HepG2 (cell line): ENCODE results near the gene RARA. TPM values are rescaled to one million over a fixed set of nuclear protein-coding genes. Genes with fewer than 3 reads are reported as not detected.

Experiments used
- ISX ChIP-seq: sonication (generic); formaldehyde crosslinking; conservative IDR thresholded peaks from 2 replicates; pipeline ENCODE4 v1.5.0; 2020; ENCODE audit warnings: missing genetic modification reagents
- MED1 ChIP-seq: sonication (generic); formaldehyde crosslinking; IDR thresholded peaks from 2 replicates; pipeline ENCODE4 v1.4.0; 2020; ENCODE audit warnings: missing genetic modification reagents
- MYNN ChIP-seq: sonication (generic); formaldehyde crosslinking; IDR thresholded peaks from 2 replicates; pipeline ENCODE4 v1.4.0; 2020; ENCODE audit warnings: mild to moderate bottlenecking, low read depth, missing genetic modification reagents
- REST ChIP-seq, 2 experiments: IDR thresholded peaks; 2 replicates each; pipeline ENCODE4 v1.6.1; 2011 to 2012; ENCODE audit warnings: low read length in 2 of 2, borderline replicate concordance in 1 of 2, low read depth in 1 of 2, mild to moderate bottlenecking in 1 of 2, moderate library complexity in 1 of 2
- REXO4 ChIP-seq: sonication (generic); formaldehyde crosslinking; IDR thresholded peaks from 2 replicates; pipeline ENCODE4 v1.8.0; 2022; ENCODE audit warnings: missing genetic modification reagents, mild to moderate bottlenecking, borderline replicate concordance
- RFXAP ChIP-seq: sonication (generic); formaldehyde crosslinking; IDR thresholded peaks from 2 replicates; pipeline ENCODE4 v1.4.0; 2020; ENCODE audit warnings: missing genetic modification reagents, borderline replicate concordance
- SMARCE1 ChIP-seq: fragments of 450-650 bp; IDR thresholded peaks from 2 replicates; pipeline ENCODE4 v1.6.1; 2017; ENCODE audit warnings: borderline replicate concordance
- SNAPC2 ChIP-seq: sonication (generic); formaldehyde crosslinking; IDR thresholded peaks from 2 replicates; pipeline ENCODE4 v1.8.1; 2022; ENCODE audit warnings: mild to moderate bottlenecking, missing genetic modification reagents
- ZNF407 ChIP-seq: sonication (generic); formaldehyde crosslinking; IDR thresholded peaks from one replicate; pipeline ENCODE4 v1.5.1; 2020; ENCODE audit warnings: mild to moderate bottlenecking, missing genetic modification reagents; ENCODE audit errors: not compliant biosample characterization
- ZNF558 ChIP-seq: sonication (generic); formaldehyde crosslinking; IDR thresholded peaks from 2 replicates; pipeline ENCODE4 v1.9.0; 2022; ENCODE audit warnings: mild to moderate bottlenecking, missing genetic modification reagents, borderline replicate concordance
- ZNF7 ChIP-seq: IDR thresholded peaks from 2 replicates; pipeline ENCODE4 v1.6.1; 2016; ENCODE audit warnings: missing biosample characterization, missing genetic modification reagents
- ZNF724P ChIP-seq: sonication (generic); formaldehyde crosslinking; IDR thresholded peaks from 2 replicates; pipeline ENCODE4 v1.8.0; 2022; ENCODE audit warnings: missing genetic modification reagents, borderline replicate concordance
- ZNF746 ChIP-seq: sonication (generic); formaldehyde crosslinking; IDR thresholded peaks from 2 replicates; pipeline ENCODE4 v1.8.0; 2022; ENCODE audit warnings: mild to moderate bottlenecking, missing genetic modification reagents
- ZNF839 ChIP-seq: sonication (generic); formaldehyde crosslinking; IDR thresholded peaks from 2 replicates; pipeline ENCODE4 v1.4.0; 2020; ENCODE audit warnings: missing genetic modification reagents, mild to moderate bottlenecking, borderline replicate concordance
- ZSCAN30 ChIP-seq: sonication (generic); formaldehyde crosslinking; IDR thresholded peaks from 2 replicates; pipeline ENCODE4 v1.5.0; 2020; ENCODE audit warnings: mild to moderate bottlenecking, missing genetic modification reagents
- polyA plus RNA-seq, 8 experiments: library from polyadenylated mRNA; depleted of rRNA in 3 of 8; stranded (reverse) in 7 of 8; unstranded in 1 of 8; fragments of >200 nt; fragmentation: Illumina TruSeq in 4 of 8; extraction: Trizol in 4 of 8; gene quantifications; 2 replicates each; pipeline versions ENCODE4 v1.2.1 to v1.2.3, GENCODE V29; 2011 to 2016; ENCODE audit warnings: low read depth in 4 of 8, missing spikeins in 1 of 8, mixed read lengths in 1 of 8; ENCODE audit not compliant: insufficient read depth in 1 of 8
- total RNA-seq, 5 experiments: library from RNA; depleted of rRNA; stranded (reverse); fragments of >200 nt; fragmentation: Illumina TruSeq; extraction: Trizol; gene quantifications; 2 replicates each; pipeline ENCODE4 v1.2.3, GENCODE V29; 2016; ENCODE audit warnings: low read depth in 1 of 5
- TF ChIP-seq, protein P1 (sequence below): sonication (generic); formaldehyde crosslinking; IDR thresholded peaks from 2 replicates; pipeline ENCODE4 v1.4.0; 2020; ENCODE audit warnings: missing genetic modification reagents, borderline replicate concordance

RARA gene
- total and polyA plus RNA-seq, 2 of the 13 experiments (the other 11 are each of a cell fraction or from before 2014, with no cell fraction given) = 6.4 to 8.6 TPM

- TF ChIP-seq, protein P1, sequence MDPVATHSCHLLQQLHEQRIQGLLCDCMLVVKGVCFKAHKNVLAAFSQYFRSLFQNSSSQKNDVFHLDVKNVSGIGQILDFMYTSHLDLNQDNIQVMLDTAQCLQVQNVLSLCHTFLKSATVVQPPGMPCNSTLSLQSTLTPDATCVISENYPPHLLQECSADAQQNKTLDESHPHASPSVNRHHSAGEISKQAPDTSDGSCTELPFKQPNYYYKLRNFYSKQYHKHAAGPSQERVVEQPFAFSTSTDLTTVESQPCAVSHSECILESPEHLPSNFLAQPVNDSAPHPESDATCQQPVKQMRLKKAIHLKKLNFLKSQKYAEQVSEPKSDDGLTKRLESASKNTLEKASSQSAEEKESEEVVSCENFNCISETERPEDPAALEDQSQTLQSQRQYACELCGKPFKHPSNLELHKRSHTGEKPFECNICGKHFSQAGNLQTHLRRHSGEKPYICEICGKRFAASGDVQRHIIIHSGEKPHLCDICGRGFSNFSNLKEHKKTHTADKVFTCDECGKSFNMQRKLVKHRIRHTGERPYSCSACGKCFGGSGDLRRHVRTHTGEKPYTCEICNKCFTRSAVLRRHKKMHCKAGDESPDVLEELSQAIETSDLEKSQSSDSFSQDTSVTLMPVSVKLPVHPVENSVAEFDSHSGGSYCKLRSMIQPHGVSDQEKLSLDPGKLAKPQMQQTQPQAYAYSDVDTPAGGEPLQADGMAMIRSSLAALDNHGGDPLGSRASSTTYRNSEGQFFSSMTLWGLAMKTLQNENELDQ (CRISPR knock-in tag) = peak; percentile 90; the same call in 1 of the 2 replicates
- TF ChIP-seq ZSCAN30 (CRISPR knock-in tag) = no peak
- TF ChIP-seq SMARCE1 = no peak
- TF ChIP-seq ZNF839 (CRISPR knock-in tag) = no peak
- TF ChIP-seq REST (IDR thresholded peaks at IDR 0.05; ENCODE audit: borderline replicate concordance in 1 of 2, low read depth in 1 of 2, low read length in 2 of 2) = 0 out of 4 replicates have a peak, but pooled peaks of 1 of the 2 experiments have one; percentile 14
- no peak for TF ChIP-seq MYNN (CRISPR knock-in tag)
- no peak; the same call in 1 of the 2 replicates for TF ChIP-seq ZNF724P (CRISPR knock-in tag)
- no peak for TF ChIP-seq ZNF7 (CRISPR knock-in tag)
- TF ChIP-seq ZNF558 (CRISPR knock-in tag) = peak; percentile 86; the same call in 1 of the 2 replicates
- TF ChIP-seq SNAPC2 = no peak; the same call in 1 of the 2 replicates
- peak; percentile 81; the same call in 1 of the 2 replicates for TF ChIP-seq RFXAP (CRISPR knock-in tag)
- peak; percentile 66 for TF ChIP-seq MED1 (CRISPR knock-in tag)
- peak; percentile 83; the same call in 1 of the 2 replicates for TF ChIP-seq ZNF746 (CRISPR knock-in tag)
- peak; percentile 59; the same call in 1 of the 2 replicates for TF ChIP-seq REXO4 (CRISPR knock-in tag)
- TF ChIP-seq ZNF407 (CRISPR knock-in tag) = no peak
- 0 out of 2 replicates have a peak, but pooled peaks have one; percentile 59 for TF ChIP-seq ISX (CRISPR knock-in tag)
These were observed 53.7 kb downstream of the RARA start (continued) for GRCh38 chr17:40362696-40363110.
